Tibial nerve (tissue), 4 donors: Measurements from ENCODE around the gene NUP107.

ENCODE experiments used
- CTCF ChIP-seq, 5 experiments: fragments of 200-600 bp in 3 of 5; fragments of 450-650 bp in 2 of 5; sonication (generic) in 3 of 5; IDR thresholded peaks; one replicate each; pipeline ENCODE4 v1.5.1; 2016 to 2019; ENCODE audit warnings: antibody characterized with exemption in 5 of 5, mild to moderate bottlenecking in 3 of 5, moderate library complexity in 2 of 5
- EP300 ChIP-seq, 2 donors: sonication (generic); formaldehyde crosslinking; IDR thresholded peaks; one replicate each; pipeline ENCODE4 v1.6.1; 2017; ENCODE audit warnings: antibody characterized with exemption in 2 of 2, mild to moderate bottlenecking in 1 of 2
- POLR2A ChIP-seq, 2 donors: fragments of 450-650 bp; IDR thresholded peaks; one replicate each; pipeline ENCODE4 v1.6.1; 2017; ENCODE audit warnings: antibody characterized with exemption in 2 of 2, mild to moderate bottlenecking in 2 of 2, moderate library complexity in 2 of 2

GRCh38 chr12:68667291-68667690 lies 19.5 kb upstream of the NUP107 start:
- no peak for TF ChIP-seq CTCF (IDR thresholded peaks at IDR 0.05)
- TF ChIP-seq POLR2A (IDR thresholded peaks at IDR 0.05): no peak
- no peak for TF ChIP-seq EP300 (IDR thresholded peaks at IDR 0.05)
